ENCODE data around the gene FIGNL2. TPM values are rescaled to one million over a fixed set of nuclear protein-coding genes. Genes with fewer than 3 reads are reported as not detected.
"Not testable (repeated sequence)": the region's sequence is repeated elsewhere in the genome, so short reads cannot be mapped to it uniquely, and the experiment has no call there.

Gene FIGNL2
- total and polyA plus RNA-seq, 8 donors: 0.58 to 2.3 (median 1.6) TPM

DNA sequence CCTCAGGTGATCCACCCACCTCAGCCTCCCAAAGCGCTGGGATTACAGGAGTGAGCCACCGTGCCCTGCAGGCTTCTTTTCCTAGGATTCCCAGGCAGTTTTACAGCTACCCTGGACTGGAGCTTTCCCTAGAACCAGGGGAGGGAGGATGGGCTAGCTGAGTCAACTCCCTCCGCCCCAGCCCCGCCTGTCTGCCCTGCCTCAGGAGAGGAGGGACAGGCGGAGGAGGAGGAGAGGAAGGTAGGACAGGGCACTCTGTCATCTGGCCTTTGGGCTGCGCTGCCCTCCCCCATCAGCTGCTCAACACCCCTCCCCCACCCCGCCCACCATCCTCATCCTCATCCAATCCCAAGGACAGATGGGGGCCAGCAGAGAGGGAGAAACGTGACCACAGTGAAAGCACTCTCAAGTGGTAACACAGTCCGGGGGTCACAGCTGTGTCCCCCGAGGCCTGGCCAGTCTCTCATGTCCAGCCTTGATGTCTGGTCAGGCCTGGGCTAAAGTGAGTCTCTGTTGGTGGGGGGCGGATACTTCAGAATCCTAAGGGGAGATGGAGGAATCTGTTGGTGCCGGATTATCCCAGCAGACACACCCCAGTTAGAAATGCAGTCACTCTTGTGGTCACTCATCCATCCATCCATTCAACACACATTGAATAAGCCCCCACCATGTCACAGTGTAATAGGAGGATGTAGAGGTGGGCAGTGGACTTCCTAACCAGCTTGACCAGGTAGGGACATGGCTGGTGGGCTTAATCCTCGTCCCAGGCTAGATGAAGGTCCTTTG lies 12.3 kb downstream of the FIGNL2 start:
- Histone ChIP-seq H3K36me3 (no peaks in the 10 kb centered on the region), H3K27ac (no peak overlapping the region), H3K4me1 (peaks cover 0 to 18% of the 10 kb centered on the region in 2 donors), H3K4me3 (no peak overlapping the region), H3K27me3 (peaks cover 0 to 55% of the 10 kb centered on the region in 2 donors), H3K9me3 (no peaks in the 10 kb centered on the region)
- intact Hi-C loops (cut with DNase I): no loop called here
- DNase-seq: no peak
- no peak for ATAC-seq
- TF ChIP-seq, protein P1, sequence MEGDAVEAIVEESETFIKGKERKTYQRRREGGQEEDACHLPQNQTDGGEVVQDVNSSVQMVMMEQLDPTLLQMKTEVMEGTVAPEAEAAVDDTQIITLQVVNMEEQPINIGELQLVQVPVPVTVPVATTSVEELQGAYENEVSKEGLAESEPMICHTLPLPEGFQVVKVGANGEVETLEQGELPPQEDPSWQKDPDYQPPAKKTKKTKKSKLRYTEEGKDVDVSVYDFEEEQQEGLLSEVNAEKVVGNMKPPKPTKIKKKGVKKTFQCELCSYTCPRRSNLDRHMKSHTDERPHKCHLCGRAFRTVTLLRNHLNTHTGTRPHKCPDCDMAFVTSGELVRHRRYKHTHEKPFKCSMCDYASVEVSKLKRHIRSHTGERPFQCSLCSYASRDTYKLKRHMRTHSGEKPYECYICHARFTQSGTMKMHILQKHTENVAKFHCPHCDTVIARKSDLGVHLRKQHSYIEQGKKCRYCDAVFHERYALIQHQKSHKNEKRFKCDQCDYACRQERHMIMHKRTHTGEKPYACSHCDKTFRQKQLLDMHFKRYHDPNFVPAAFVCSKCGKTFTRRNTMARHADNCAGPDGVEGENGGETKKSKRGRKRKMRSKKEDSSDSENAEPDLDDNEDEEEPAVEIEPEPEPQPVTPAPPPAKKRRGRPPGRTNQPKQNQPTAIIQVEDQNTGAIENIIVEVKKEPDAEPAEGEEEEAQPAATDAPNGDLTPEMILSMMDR (IDR thresholded peaks at IDR 0.05): no peak

DNA sequence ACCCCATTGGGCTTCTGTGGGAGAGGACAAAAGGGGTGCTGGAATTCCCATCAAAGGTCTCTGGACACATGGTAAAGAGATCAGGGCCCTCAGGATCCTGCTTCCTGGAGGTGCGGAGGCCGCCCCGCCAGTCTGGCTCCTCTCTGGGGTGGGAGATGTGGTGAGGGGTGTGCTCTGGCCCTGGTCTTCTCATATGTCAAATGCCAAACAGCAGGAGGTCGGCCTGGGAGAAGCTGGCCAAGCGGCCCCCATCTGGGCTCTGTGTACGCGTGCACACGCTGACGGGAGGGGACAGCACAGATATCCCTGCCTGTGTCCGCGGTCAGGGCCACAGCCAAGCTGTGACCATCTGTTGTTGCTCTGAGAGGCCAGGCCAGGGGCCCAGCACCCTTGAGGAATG lies 14.1 kb downstream of the FIGNL2 start:
- intact Hi-C loops (cut with DNase I): no loop called here
- Histone ChIP-seq H3K36me3 (no peaks in the 10 kb centered on the region), H3K4me1 (peaks cover 0 to 18% of the 10 kb centered on the region in 2 donors), H3K27me3 (peaks cover 0 to 55% of the 10 kb centered on the region in 2 donors), H3K27ac (no peak overlapping the region), H3K4me3 (no peak overlapping the region), H3K9me3 (no peaks in the 10 kb centered on the region)
- TF ChIP-seq, protein P1 (IDR thresholded peaks at IDR 0.05): no peak
- DNase-seq (no peak), ATAC-seq (no peak)

DNA sequence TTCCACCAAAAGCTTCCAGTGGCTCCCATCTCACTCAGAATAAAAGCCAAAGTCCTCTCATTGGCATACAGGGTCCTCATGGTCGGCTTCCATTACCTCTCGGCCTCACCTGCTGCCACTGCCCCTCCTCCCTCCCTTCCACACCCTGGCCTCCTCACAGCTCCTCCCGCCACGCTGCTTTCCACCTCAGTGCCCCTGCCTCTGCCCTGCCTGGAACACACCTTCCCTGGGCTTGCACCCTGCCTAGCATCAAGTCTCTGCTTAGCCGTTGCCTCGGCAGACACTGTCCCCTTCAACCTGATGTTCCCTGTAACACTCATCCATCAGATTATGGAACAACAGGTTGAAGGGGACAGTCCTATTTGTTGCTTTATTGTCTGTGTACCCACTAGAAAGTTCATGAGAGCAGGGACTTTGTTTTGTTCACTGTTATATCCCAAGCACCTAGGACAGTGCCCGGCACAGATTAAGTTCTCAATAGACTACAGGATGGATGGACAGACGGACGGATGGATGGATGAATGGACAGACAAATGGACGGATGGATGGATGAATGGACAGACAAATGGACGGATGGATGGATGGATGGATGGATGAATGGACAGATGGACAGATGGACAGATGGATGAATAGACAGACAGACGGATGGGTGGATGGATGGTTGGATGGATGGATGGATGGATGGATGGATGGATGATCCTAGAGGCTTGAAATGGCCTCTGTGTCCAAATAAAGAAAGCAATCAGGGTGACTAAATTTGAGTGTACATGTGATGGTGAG lies 14.9 kb downstream of the FIGNL2 start:
- no peaks in the 10 kb centered on the region for H3K36me3 ChIP-seq
- H3K27ac ChIP-seq: no peak overlapping the region
- TF ChIP-seq, protein P1 (IDR thresholded peaks at IDR 0.05): no peak
- H3K9me3 ChIP-seq: no peaks in the 10 kb centered on the region
- intact Hi-C loops (cut with DNase I): no loop called here
- peaks cover 0 to 18% of the 10 kb centered on the region in 2 donors for H3K4me1 ChIP-seq
- ATAC-seq (no peak), DNase-seq (no peak)
- H3K4me3 ChIP-seq: no peak overlapping the region
- H3K27me3 ChIP-seq: peaks cover 0 to 61% of the 10 kb centered on the region in 2 donors

DNA sequence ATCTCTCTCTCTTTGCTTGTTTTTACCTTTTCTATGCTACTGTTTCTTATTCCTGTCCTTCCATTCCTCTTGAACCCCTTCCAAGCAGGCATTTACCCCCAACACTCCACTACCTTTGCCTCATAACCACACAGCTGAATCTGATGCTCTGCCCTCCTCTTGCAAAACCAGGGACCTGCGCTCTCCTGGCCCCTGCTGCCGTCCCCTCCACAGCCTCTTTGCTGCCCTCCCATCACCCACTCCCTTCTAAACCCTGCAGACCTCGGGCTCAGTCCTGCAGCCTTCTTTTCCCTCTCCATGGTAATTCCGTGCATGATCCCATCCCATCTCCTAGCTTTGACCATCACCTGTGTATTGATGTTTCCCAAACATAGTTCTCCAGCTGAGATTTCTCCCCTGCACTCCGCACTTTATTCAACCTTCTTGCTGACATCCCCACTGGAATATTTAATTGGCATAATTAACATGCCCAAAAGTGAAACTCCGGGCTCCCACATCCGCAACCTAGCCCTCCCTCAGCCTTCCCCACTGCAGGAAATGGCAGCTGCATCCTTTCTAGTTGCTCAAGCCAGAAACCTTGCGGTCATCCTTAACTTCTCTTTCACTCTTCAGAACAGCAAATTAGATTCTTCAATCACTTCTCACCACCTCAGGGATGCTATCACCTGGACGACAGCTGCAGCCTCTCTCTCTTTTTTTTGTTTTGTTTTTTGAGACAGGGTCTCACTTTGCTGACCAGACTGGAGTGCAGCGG lies 16.0 kb downstream of the FIGNL2 start:
- no peaks in the 10 kb centered on the region for H3K9me3 ChIP-seq
- TF ChIP-seq, protein P1 (IDR thresholded peaks at IDR 0.05): no peak
- intact Hi-C loops (cut with DNase I): no loop called here
- peaks cover 0 to 66% of the 10 kb centered on the region in 2 donors for H3K27me3 ChIP-seq
- DNase-seq (no peak), ATAC-seq (no peak)
- peaks cover 0 to 28% of the 10 kb centered on the region in 2 donors for H3K4me1 ChIP-seq
- no peak overlapping the region for H3K27ac ChIP-seq
- H3K36me3 ChIP-seq: no peaks in the 10 kb centered on the region
- no peak overlapping the region for H3K4me3 ChIP-seq

DNA sequence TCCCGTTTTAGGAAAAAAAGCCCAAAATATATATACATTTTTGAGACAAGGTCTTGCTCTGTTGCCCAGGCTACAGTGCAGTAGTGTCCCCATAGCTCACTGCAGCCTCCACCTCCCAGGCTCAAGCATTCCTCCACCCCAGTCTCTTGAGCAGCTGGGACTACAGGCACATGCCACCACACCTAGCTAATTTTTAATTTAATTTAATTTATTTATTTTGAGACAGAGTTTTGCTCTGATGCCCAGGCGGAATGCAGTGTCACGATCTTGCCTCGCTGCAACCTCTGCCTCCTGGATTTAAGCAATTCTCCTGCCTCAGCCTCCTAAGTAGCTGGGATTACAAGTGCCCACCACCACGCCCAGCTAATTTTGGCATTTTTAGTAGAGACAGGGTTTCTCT lies 16.7 kb downstream of the FIGNL2 start:
- peaks cover 0 to 30% of the 10 kb centered on the region in 2 donors for H3K4me1 ChIP-seq
- H3K4me3 ChIP-seq; ATAC-seq; intact Hi-C loops (cut with DNase I); H3K36me3 ChIP-seq; H3K27ac ChIP-seq; H3K9me3 ChIP-seq; DNase-seq: not testable (repeated sequence)
- peaks cover 0 to 66% of the 10 kb centered on the region in 2 donors for H3K27me3 ChIP-seq

Measured in left lung (tissue), 10 donors.